Left forelimb (tissue), 1 donor: ENCODE results near the gene THY1.

Source experiments
- DNase-seq: peaks from one replicate; pipeline ENCODE4 v3.0.0-alpha.2; 2018; ENCODE audit warnings: low spot score

THY1 gene

GRCh38 chr11:119370486-119371046 lies 52.4 kb downstream of the THY1 start:
- no peak for DNase-seq

DNA sequence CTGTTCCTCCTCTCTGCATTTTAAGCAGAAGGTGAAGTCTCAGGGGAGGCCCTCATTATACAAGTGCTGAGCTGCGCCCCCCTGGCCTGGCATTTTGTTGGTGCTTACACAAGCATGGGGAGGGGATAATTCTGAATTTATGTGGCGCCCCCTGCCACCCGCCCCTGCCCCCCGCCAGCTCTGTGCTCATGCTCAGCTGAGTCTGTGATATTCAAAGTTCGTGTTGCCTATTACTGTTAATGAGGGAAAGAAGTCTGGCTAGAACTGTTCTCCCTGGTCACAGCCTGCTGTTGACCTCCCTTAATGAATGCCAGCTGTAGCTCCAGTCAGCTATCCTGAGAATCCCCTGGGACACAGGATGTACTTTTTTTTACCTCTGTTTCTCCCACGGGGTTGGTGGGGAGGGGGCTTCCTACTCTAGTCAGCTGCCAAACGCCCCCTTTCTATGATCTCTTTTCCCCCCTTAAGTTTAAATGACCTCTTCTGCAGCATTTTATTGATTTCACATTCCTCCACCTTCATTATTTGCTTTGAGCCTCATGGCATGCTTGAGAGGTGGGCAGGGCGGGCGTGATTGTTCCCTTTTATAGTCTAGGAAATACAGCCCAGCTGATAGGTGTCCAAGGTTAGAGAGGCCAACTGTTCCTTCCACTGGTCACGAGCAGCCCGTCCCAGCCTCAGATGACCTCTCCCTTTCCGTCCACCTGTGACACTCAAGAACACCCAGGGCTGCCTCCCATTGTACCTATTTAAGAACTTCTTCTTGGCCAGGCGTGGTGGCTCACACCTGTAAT lies 53.6 kb downstream of the THY1 start:
- DNase-seq: peak; percentile 56

- DNase-seq: peak; percentile 84
Observed at GRCh38 chr11:119368121-119369034, 54.6 kb downstream of the THY1 start.

DNA sequence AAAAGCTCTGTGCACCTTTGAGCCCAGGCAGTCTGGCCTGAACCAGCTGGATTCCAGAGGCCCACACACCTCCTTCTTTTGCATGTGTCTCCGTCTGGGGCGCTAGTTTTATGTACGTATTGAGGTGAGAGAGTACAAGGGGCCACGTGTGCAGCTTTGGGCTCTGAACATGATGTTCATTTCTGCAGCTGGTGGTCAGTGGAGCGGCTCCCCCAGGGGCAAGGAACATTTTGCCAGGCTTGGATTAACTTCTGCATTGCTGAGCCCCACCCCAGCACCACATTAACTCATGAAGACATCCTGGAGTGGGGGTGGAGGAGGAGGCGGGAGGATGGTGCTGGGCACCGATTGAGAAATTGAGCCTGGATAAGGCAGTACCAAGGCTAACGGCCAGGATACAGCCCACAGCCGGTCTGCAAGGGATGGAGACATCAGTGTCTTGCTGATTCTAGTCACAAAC lies 55.3 kb downstream of the THY1 start:
- peak; percentile 61 for DNase-seq
